OCI-LY7 (cell line): ENCODE results near the gene LARP1. TPM values are rescaled to one million over a fixed set of nuclear protein-coding genes. Genes with fewer than 3 reads are reported as not detected.

Source experiments
- BruUV-seq: library from RNA; stranded (reverse); fragments of 400-500 nt; replicated peaks from 2 replicates; lab custom pipeline; 2021; lab: Mats Ljungman, UMichigan
- CTCF ChIA-PET: fragments of 300-600 bp; sonication (Branson Sonifier 250); formaldehyde crosslinking; loops from one replicate; lab custom pipeline; 2022; ENCODE audit warnings: antibody characterized with exemption; ENCODE audit not compliant: unreplicated experiment; lab: Charles Lee
- POLR2A ChIA-PET: fragments of 300-600 bp; sonication (Branson Sonifier 250); formaldehyde crosslinking; loops from one replicate; lab custom pipeline; 2022; ENCODE audit warnings: antibody characterized with exemption; lab: Charles Lee
- DNase-seq: peaks from one replicate; pipeline ENCODE4 v3.0.0-alpha.2; 2015; ENCODE audit warnings: low spot score
- H2AFZ ChIP-seq: fragments of 200-600 bp; sonication (generic), shearing (Covaris generic); 2 replicates; pipeline ENCODE4 v1.6.1; 2014; ENCODE audit warnings: mild to moderate bottlenecking, antibody characterized with exemption, low read length, moderate library complexity
- H3K27ac ChIP-seq: fragments of 200-600 bp; sonication (generic); 2 replicates; pipeline ENCODE4 v1.5.1; 2014; ENCODE audit warnings: mixed run types, low read depth, mild to moderate bottlenecking, moderate library complexity, low read length, inconsistent platforms; ENCODE audit not compliant: poor library complexity, severe bottlenecking
- H3K36me3 ChIP-seq: fragments of 200-600 bp; sonication (generic); 2 replicates; pipeline ENCODE4 v1.6.1; 2014; ENCODE audit warnings: mild to moderate bottlenecking, antibody characterized with exemption, low read length, moderate library complexity, mixed read lengths; ENCODE audit not compliant: insufficient read depth
- H3K4me1 ChIP-seq: fragments of 200-600 bp; sonication (generic); 2 replicates; pipeline ENCODE4 v1.5.1; 2014; ENCODE audit warnings: mild to moderate bottlenecking, low read length; ENCODE audit not compliant: insufficient read depth, poor library complexity, severe bottlenecking
- H3K4me2 ChIP-seq: fragments of 200-600 bp; sonication (generic); 2 replicates; pipeline ENCODE4 v1.6.1; 2014; ENCODE audit warnings: mild to moderate bottlenecking, low read length
- H3K4me3 ChIP-seq: fragments of 200-600 bp; sonication (generic); 2 replicates; pipeline ENCODE4 v1.5.1; 2014; ENCODE audit warnings: mild to moderate bottlenecking, low read depth, low read length; ENCODE audit not compliant: poor library complexity, severe bottlenecking
- H3K79me2 ChIP-seq: fragments of 200-600 bp; sonication (generic); 2 replicates; pipeline ENCODE4 v1.6.1; 2016; ENCODE audit warnings: low read depth, mild to moderate bottlenecking, low read length, moderate library complexity, mixed read lengths; ENCODE audit not compliant: insufficient read depth
- H3K9me2 ChIP-seq: fragments of 200-600 bp; sonication (generic); 2 replicates; pipeline ENCODE4 v1.6.1; 2016; ENCODE audit warnings: mild to moderate bottlenecking, low read length, mixed read lengths; ENCODE audit not compliant: insufficient read depth
- H3K9me3 ChIP-seq: fragments of 200-600 bp; sonication (generic); 2 replicates; pipeline ENCODE4 v1.6.1; 2014; ENCODE audit warnings: mild to moderate bottlenecking, mixed run types, low read length, mixed read lengths
- H4K20me1 ChIP-seq: fragments of 200-600 bp; sonication (generic); 2 replicates; pipeline ENCODE4 v1.6.1; 2014; ENCODE audit warnings: mild to moderate bottlenecking, antibody characterized with exemption, low read length, moderate library complexity, mixed read lengths; ENCODE audit not compliant: insufficient read depth
- CTCF ChIP-seq: fragments of 200-600 bp; sonication (generic); conservative IDR thresholded peaks from 2 replicates; pipeline ENCODE4 v1.5.1; 2014; ENCODE audit warnings: mild to moderate bottlenecking, antibody characterized with exemption, low read length, moderate library complexity, mixed read lengths
- EZH2phosphoT487 ChIP-seq: fragments of 200-600 bp; sonication (generic); IDR thresholded peaks from 2 replicates; pipeline ENCODE4 v1.6.1; 2018; ENCODE audit warnings: low read depth, borderline replicate concordance, mild to moderate bottlenecking, mixed run types, antibody characterized with exemption, low read length, moderate library complexity, mixed read lengths
- intact Hi-C: fragments of 100-400 bp; cut with micrococcal nuclease; formaldehyde crosslinking; loops from one replicate; pipeline ENCODE4 v1.10.0; 2022; ENCODE audit not compliant: unreplicated experiment
- total RNA-seq, 2 experiments: library from RNA; depleted of rRNA in 1 of 2; stranded (reverse); fragments of >200 nt in 1 of 2; shearing (Covaris generic) in 1 of 2; gene quantifications; 2 replicates each; pipeline ENCODE4 v1.2.3, GENCODE V29; 2014 to 2022

The LARP1 gene
- total RNA-seq, 2 experiments from 2014 or later = 71.1 to 274 TPM

- Histone ChIP-seq H3K79me2 (no peaks in the 10 kb centered on the region), H3K36me3 (peaks cover 97% of the 10 kb centered on the region)
- CTCF ChIA-PET = no interaction called here
Observed at GRCh38 chr5:154813158-154813557, 58.0 kb downstream of the LARP1 start.

GRCh38 chr5:154813736-154814135, 58.6 kb downstream of the LARP1 start:
- H3K4me2 ChIP-seq = no peak overlapping the region
- peaks cover 97% of the 10 kb centered on the region for H3K36me3 ChIP-seq
- intact Hi-C loops = no loop called here
- TF ChIP-seq EZH2phosphoT487 (no peak), CTCF (no peak)
- no peaks in the 10 kb centered on the region for H3K79me2 ChIP-seq
- H3K27ac ChIP-seq = no peak overlapping the region
- no peak for DNase-seq
- H4K20me1 ChIP-seq = peaks cover 7% of the 10 kb centered on the region
- POLR2A ChIA-PET = interaction anchor here (0.6 to 0.7 kb wide), 2 partner anchors 13 to 19 kb away, joined by 3 read pairs; no protein-coding TSS in a partner anchor
- no peaks in the 10 kb centered on the region for H3K9me2 ChIP-seq
- H2AFZ ChIP-seq = no peak overlapping the region
- H3K4me3 ChIP-seq = no peak overlapping the region
- no peaks in the 10 kb centered on the region for H3K4me1 ChIP-seq
- BruUV-seq = no TSS peak
- CTCF ChIA-PET = no interaction called here
- H3K9me3 ChIP-seq = no peaks in the 10 kb centered on the region

More at GRCh38 chr5:154813158-154813557, 58.0 kb downstream of the LARP1 start:
- H3K9me3 ChIP-seq = no peaks in the 10 kb centered on the region
- no peak overlapping the region for H3K4me2 ChIP-seq
- H4K20me1 ChIP-seq = peaks cover 7% of the 10 kb centered on the region
- no peak overlapping the region for H3K4me3 ChIP-seq
- TF ChIP-seq EZH2phosphoT487 (no peak), CTCF (no peak)
- H3K4me1 ChIP-seq = no peaks in the 10 kb centered on the region
- BruUV-seq = no TSS peak
- H3K27ac ChIP-seq = no peak overlapping the region
- no peak for DNase-seq
- intact Hi-C loops = no loop called here
- no peak overlapping the region for H2AFZ ChIP-seq
- H3K9me2 ChIP-seq = no peaks in the 10 kb centered on the region
- POLR2A ChIA-PET = interaction anchor here (0.7 kb wide), 1 partner anchor 20 kb away, joined by 3 read pairs; no protein-coding TSS in a partner anchor

- no peak overlapping the region for H2AFZ ChIP-seq
- BruUV-seq = no TSS peak
- TF ChIP-seq CTCF (no peak), EZH2phosphoT487 (no peak)
- no peaks in the 10 kb centered on the region for H3K79me2 ChIP-seq
- DNase-seq = no peak
- no peak overlapping the region for H3K4me2 ChIP-seq
- POLR2A ChIA-PET = interaction anchor here (0.7 kb wide), 1 partner anchor 35 kb away, joined by 4 read pairs; no protein-coding TSS in a partner anchor
- H3K9me2 ChIP-seq = no peaks in the 10 kb centered on the region
- peaks cover 7% of the 10 kb centered on the region for H4K20me1 ChIP-seq
- H3K4me3 ChIP-seq = no peak overlapping the region
- CTCF ChIA-PET = no interaction called here
- H3K9me3 ChIP-seq = no peaks in the 10 kb centered on the region
- peaks cover 97% of the 10 kb centered on the region for H3K36me3 ChIP-seq
- H3K4me1 ChIP-seq = no peaks in the 10 kb centered on the region
- no peak overlapping the region for H3K27ac ChIP-seq
- intact Hi-C loops = no loop called here
Observed at GRCh38 chr5:154815025-154815424, 59.8 kb downstream of the LARP1 start.
